ENCODE data around the gene MEGF8. TPM values are rescaled to one million over a fixed set of nuclear protein-coding genes. Genes with fewer than 3 reads are reported as not detected.
"Not testable (repeated sequence)": the region's sequence is repeated elsewhere in the genome, so short reads cannot be mapped to it uniquely, and the experiment has no call there.

The MEGF8 gene
- total RNA-seq, 1 donor from 2014 or later = 11.6 TPM

DNA sequence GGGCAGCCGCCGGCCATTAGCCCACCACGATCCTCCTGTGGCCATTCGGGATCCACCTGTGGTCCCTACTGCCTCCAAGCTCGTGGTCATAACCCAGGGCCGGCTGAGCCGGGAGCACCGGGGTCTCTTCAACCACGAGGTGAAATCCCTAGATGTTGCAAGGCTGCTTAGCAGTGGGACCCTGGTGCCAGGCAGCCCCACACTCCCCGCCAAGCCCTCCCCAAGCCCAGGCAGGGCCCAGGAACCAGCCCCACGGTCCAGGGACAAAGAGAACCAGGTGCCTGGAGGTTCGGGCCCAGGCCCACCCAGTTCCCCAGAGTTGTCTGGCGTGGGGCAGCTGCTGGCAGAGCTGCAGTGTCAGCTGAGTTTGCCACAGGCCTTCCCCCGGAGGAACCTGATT is 15.7 kb upstream of the MEGF8 start:
- DNase-seq = no peak

DNA sequence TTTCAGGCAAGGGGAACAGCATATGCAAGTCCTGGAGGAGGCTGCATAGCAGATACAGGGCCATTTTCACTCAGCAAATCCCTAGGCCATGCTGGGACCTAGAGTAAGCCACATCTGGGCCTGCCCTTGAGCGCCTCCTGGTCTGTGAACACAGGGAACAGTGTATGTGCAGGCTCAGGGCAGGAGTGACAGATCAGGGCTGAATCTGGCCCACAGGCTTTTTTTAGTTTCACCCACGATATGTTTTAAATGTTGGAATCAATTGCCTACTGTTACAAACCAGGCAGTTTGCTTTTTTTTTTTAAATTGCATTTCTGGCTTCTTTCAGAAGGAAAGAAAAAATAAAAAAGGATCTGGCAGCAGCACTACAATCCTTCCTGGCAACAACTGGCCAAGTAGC is 13.8 kb upstream of the MEGF8 start:
- DNase-seq = no peak

DNA sequence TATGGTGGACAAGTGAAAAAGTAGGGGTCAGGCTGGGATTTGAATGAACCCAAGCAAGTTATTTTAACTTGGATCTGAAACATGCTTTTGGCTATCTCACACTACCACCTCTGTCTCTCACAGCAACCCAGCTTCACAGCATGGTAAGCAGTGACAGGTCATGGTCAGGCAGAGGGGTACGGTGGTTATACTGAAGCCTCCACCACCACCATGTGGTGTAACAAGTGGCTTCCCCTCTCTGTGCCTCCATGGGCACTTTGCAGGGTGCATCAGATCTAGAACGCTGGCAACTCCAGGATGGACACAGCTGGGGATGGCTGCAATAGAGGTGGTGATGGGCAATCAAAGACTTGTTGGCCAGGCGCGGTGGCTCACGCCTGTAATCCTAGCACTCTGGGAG is 13.1 kb upstream of the MEGF8 start:
- DNase-seq = no peak

DNA sequence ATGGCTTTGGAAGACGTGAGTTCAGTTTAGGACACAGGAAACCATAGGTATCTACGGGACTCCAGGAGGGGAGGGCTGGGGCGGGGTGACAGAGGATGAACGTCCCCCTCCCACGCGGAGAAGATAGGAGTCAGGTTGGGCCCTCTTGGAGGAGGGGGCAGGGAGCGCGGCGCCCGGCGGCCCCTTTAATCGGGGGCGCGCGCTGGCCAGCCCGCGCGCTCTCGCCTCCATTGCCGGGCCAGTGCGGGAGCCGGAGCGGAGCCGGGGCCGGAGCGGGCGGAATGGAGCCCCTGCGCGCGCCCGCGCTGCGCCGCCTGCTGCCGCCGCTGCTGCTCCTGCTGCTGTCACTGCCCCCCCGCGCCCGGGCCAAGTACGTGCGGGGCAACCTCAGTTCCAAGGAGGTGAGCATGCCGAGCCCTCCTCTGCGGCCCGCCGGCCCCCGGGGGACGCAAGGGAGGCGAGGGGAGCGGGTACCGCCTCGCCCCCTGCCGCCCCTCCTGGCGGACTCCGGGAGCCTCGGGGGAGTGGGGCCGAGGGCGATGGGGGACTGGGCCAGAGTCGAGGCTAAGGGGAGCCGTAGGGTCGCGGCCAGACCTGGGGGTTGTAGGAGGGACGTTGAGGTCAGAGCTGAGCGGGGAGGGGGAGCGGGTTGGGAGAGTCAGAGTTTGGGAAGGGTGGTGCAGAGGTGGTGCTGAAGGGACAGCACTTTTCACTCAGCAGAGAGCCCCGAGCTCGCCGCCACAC is 12.2 kb upstream of the MEGF8 start, which contains the start of gene TMEM145:
TSS of gene TMEM145 (plus strand) at position 214 of the 744 bp plus-strand sequence. CDS start at position 282, 68 bp downstream.
- DNase-seq = no peak

DNA sequence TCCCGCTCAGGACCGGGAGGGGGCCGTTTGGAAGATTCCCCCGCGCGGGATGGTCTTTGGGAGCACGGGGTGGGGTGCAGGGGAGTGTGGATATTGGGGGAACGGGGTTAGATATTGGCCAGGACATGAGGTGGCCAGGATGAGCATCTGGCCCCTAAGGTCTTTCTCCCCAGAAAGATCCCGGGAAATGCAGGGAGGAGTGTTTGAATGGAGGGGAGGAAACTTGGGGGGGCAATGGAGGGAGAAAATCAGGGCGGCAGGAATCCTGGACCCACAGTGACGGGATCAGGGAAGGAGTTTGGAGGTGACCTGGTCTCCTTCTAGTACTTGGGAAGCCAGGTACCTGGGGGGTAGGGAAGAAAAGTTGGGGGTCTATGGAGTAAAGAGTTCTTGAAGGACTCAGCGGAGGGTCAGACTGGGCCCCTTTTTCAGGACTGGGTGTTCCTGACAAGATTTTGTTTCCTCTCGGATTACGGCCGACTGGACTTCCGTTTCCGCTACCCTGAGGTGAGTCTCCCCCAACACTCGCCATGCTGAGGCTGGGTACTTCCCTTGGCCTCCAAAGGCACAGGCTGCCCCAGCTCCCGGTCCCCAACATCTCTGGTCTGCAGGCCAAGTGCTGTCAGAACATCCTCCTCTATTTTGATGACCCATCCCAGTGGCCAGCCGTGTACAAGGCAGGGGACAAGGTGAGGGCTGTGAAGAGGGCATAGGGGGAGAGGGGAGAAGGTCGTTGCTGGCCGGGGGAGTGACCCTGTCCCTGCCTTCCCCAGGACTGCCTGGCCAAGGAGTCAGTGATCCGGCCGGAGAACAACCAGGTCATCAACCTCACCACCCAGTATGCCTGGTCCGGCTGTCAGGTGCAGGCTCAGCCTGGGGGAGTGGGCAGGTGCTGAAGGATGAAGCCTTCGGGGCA is 11.3 kb upstream of the MEGF8 start:
- DNase-seq = no peak

DNA sequence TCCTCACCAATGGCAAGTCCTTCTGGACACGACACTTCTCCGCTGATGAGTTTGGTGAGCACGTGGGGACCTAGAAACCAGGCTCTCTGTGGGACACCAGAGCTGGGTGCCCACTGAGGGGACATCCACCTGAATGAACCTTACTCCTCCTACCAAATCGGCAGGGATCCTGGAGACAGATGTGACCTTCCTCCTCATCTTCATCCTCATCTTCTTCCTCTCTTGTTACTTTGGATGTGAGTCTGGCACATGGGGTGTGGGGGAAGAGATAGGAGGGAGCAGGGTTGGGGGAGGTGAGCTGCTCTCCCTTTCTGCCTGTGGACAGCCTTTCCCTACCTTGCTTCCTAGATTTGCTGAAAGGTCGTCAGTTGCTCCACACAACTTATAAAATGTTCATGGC is 10.4 kb upstream of the MEGF8 start:
- DNase-seq = no peak

DNA sequence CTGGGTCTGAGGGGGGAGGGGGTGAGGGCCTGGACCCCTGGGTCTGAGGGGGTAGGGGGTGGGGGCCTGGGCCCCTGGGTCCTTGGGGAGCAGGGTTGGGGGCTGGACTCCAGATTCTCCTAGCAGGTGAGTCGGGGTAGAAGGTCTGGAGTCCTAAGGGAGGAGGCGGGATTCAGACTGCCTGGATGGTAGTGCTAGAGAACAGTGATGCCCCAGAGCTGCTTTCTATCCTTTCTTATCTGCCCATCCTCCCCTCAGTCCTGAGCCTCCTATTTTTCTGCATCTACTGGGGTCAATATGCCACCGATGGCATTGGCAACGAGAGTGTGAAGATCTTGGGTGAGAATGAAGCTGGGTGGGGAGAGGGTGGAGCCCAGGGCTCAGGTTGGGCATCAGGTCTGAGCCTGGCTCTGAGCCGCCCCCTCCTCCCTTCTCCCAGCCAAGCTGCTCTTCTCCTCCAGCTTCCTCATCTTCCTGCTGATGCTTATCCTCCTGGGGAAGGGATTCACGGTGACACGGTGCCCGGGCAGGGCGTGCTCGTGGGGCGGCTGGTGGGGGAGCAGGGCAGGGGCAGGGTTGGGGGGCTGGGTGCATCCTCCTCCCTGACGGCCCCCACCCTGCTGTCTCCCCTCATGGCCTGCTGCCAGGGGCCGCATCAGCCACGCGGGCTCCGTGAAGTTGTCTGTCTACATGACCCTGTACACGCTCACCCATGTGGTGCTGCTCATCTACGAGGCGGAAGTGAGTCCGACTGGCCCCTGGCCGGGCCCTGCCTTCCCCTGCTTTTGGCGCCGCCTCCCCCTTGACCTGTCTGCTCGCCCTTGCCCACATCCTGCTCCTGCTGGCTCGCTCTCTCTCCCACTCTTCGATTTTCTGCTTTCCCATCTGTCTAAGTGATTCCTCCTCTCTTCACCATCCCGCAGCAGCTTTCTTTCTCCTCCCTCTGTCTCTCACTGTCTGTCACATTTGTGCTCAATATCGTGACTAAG is 8.9 kb upstream of the MEGF8 start:
- DNase-seq = no peak

DNA sequence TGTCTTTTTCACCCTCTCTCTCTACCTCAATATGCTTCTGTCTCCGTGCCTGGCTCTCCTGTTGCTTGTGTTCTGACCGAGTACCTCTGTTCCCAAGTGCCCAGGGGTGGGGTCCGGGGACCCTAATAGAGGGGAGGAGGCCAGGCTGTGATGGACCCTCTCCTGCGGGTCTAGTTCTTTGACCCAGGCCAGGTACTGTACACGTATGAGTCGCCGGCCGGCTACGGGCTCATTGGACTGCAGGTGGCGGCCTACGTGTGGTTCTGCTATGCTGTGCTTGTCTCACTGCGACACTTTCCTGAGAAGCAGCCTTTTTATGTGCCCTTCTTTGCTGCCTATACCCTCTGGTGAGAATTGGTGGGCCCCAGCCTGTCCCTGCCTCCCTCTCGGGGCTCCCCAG is 7.9 kb upstream of the MEGF8 start:
- no peak for DNase-seq

DNA sequence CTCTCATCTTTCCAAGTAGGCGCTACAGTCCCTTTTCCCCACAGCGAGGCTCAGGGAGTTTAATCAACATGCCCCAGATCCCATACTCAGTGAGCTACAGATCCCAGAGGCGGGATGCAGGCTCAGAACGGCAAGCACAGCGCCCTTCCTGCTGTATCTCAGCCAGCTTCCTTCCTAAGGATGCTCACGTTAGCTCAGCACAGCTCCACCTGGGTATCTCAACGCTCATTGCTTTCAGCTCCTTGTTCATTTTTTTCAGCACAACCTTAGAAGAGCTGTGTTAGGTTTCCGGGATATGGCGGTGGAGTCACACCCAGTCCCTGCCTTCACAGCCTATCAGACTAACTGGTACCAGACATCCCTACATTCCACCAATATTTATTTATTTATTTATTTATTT is 3.1 kb upstream of the MEGF8 start:
- no peak for DNase-seq

DNA sequence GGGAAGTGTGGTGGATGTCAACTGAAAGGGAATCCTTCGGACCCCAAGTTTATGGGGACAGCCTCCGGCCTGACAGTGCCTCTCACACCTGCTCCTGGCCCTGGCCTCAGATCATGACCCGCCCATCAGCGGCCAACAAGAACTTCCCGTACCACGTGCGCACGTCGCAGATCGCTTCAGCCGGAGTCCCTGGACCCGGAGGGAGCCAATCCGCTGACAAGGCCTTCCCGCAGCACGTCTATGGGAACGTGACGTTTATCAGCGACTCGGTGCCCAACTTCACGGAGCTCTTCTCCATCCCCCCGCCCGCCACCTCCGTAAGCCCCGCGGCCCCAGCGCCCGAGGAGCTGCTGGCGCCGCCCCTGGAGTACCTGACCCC is 2.0 kb upstream of the MEGF8 start:
- DNase-seq = no peak

DNA sequence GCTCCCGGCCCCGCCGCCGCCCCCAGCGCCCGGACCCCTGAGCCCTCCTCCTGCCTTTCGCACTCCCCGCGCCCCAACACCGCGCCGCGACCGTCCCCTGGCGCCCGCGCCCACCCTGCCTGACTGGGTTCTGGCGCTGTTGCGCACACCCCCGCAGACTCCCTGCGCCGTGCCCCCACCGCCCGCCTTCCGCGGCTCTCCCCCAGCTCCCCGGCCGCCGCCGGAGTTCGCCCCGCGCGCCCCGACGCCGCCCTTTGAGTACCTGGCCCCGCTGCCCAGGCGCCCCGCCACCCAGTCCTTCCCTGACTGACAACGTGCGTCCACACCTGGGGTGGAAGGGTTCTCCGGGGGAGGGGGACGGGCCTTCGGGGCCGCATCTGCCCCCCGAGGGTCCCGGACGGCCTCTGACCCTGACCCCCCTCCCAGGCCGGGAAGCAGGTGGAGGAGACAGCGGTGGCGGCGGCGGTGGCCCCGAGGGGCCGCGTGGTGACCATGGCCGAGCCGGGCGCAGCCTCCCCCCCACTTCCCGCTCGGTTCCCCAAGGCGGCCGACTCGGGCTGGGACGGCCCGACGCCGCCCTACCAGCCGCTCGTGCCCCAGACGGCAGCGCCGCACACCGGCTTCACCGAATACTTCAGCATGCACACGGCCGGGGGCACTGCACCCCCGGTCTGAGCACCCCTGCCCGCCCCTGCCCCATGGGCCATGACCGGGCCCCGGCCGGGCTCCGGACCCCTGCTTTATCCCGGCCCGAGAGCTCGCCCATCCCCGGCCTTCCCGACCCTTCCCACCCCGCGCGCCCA is 1.4 kb upstream of the MEGF8 start:
- DNase-seq = no peak

DNA sequence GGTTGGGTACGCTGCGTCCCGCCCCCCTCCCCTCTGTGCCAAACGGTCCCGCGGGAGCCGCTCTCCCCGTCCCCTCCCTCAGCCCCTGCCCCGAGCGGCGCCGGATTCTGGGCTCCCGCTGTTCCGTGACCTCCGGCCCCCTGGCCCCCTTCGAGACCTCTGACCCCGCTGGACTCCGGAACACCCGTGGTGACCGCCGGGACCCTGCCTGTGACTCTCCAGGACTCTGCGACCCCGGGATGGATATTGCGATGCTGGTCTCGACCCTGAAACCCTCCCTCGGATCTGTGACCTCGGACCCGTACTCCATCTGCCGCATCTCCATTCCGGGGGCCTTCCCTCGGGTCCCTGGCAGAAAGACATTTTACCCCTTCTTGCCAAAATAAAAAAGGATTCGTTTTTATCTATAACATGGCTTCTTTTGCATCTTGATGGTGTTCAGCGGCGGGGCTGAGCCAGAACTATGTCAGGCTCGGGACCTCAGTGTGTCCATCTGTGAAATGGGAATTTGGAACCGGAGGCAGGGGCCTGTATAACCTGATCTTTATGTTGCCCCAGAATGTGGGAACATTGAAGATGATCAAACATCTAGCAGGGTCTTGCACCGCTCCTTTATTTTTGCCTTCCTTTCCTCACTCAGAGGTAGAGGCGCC is 654 bp upstream of the MEGF8 start:
- DNase-seq = no peak

DNA sequence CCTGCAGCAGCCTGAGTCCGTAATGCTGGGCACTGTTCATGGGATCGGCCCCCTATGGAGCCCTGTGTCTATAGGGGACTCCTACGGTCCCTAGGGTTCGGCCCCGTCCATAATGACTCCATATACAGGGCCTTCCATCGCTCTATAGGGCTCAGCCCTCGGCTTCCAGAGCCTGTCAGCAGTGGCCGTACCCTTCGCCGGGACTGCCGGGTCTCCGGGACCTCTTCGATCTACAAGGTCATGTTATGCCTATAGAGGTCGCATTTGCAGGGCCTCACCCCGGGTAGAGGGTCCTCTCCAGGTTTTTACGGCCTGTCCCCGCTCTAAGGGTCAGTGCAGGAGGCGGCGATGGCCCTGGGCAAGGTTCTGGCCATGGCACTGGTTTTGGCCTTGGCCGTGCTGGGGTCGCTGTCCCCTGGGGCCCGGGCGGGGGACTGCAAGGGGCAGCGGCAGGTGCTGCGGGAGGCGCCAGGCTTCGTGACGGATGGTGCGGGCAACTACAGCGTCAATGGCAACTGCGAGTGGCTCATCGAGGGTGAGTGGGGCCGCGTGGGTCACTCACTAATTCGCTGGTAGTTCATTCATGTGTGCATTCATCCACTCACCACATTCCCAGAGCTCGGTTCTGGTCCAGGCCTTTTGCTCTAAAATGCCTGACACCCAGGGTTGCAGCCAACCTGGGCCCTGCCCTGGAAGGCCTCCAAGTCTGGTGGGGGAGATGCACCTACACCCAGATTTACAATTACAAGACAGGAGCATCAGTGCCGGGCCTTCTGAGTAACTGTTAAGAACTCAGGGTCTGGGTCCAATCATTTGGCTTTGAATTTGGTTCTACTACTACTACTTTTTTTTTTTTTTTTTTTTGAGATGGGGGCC is 699 bp downstream of the MEGF8 start:
- DNase-seq = no peak

DNA sequence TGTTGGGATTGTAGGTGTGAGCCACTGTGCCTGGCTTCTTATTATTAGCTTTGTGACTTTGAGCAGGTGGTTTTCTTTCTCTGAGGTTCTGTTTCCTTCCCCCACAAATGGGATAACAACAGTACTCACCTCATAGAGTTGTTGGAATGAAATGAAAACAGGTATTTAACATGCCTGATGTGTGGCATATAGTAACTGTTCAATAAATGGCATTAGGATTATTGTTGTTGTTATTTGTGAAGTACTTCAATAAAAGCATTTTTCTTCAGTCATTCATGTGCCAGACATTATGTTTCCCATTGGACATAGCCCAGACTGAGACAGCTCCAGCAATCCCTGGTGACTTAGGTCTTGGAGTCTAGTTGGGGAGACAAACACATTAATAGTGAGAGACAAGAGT is 1.5 kb downstream of the MEGF8 start:
- no peak for DNase-seq

DNA sequence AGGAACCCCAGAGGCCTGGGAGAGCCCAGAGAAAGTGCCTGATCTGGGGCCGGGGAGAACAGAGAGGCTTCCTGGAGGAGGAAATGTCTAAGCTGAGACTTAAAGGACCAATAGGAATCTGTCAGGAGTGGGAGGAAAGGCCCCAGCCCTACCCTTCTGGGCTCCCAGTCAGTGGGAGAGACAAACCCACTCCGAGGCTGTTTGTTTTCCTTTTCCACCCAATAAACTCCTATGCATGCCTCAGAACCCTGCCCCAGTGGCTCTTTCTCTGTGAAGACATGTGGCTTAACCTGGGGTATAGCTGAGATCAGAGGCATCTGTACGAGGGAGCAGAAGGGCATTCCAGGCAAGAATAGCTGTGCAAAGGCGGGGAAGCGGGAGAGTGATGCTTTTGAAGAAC is 1.9 kb downstream of the MEGF8 start:
- DNase-seq = no peak

DNA sequence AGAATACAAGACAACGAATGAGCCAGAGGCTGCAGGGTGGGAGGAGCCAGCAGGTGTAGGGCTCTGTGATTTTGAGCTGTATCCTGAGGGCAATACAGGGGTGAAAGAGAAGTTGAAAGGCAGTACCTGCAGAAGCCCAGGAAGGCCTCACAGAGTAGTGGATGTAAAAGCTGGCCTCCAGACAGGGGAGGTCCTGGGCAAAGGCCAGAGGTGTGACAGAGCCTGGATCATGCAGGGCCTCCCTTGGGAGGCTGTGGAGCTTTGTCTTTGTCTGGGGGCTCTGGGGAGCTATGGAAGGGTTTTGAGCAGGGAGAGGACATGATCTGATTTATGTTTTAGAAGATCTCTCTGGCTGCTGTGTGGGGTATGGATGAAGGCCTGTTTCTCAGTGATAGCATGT is 2.7 kb downstream of the MEGF8 start:
- no peak for DNase-seq

DNA sequence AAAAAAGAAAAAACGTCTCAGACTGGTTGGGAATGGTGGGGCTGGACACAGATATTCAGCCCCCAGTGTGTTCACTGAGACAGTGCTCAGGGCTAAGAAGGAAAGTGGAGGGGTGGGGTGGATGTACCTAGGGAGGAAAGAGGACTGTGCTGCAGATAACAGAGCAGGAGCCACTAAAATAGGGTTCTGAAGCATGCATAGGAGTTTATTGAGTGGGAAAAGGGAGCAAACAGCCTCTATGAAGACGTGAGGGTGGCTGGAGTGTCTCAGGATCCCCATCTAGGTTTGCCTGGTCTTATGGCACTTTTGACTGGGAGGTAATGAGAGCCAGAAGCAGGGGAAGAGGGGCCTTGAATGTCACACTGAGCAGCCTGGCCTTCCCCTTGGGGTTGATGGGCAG is 3.4 kb downstream of the MEGF8 start:
- DNase-seq = no peak

DNA sequence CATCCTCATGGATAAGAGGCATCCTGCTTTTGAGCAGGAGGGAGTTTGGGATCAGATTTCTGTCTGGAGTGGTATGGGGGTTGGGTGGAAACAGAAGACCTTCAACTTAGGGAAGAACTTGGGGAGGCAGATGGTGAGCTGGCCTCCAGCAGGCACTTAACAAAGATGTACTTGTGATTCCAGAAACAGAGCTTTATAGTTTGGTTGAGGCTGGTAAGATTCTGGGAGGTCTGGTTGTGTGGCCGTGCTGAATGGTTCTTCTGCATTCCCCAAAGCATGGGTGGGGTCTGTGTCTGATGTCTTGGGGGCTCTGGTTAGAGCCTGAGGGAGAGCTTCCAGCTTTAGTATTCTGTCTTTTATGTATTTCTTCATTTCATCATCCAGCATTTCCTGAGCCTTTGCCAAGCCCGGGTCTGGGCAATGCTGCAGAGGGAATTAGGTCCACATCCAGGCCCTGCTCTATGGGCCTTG is 4.8 kb downstream of the MEGF8 start:
- DNase-seq = peak; percentile 73

DNA sequence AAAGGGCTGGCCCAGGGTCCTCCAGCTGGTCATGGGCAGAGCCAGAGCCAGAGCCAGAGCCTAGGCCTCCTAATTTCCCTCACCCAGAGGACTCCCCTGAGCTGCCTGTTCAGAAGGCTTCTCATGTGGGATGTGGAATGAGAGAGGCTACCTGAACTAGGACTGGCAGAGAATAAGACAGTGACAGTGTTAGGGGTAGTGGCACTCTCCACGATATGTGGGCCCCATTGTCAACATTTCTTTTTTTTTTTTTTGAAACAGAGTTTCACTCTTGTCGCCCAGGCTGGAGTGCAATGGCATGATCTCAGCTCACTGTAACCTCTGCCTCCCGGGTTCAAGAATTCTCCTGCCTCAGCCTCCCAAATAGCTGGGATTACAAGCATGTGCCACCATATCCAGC is 5.9 kb downstream of the MEGF8 start:
- DNase-seq = not testable (repeated sequence)

DNA sequence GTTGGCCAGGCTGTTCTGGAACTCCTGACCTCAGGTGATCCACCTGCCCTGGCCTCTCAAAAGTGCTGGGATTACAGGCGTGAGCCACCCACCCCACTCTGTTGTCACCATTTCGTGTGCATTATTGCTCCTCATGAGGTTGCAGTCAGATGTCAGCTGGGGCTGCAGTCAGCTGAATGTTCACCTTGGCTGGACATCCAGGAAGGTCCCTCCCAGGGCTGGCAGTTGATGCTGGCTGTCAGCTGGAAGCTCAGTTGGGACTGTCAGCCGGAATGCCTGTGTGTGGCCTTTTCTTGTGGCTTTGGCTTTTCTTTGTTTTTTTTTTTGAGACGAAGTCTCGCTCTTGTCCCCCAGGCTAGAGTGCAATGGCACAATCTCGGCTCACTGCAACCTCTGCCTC is 6.6 kb downstream of the MEGF8 start:
- DNase-seq = no peak
